ENCODE results near the gene MYPOP. TPM values are rescaled to one million over a fixed set of nuclear protein-coding genes. Genes with fewer than 3 reads are reported as not detected.

MYPOP gene
- total and polyA plus RNA-seq, 9 of the 15 experiments (the other 6 are each of a cell fraction or from before 2014, with no cell fraction given) = 0.32 to 7.6 (median 1.6) TPM

- TF ChIP-seq MLX (CRISPR knock-in tag; conservative IDR thresholded peaks at IDR 0.05) (no peak), MTA3 (IDR thresholded peaks at IDR 0.05; ENCODE audit: borderline replicate concordance) (no peak), SAFB (IDR thresholded peaks at IDR 0.05; ENCODE audit: borderline replicate concordance, low read depth, low read length) (no peak), ZNF707 (CRISPR knock-in tag; conservative IDR thresholded peaks at IDR 0.05) (no peak), E2F5 (CRISPR knock-in tag; IDR thresholded peaks at IDR 0.05) (no peak), RNF2 (IDR thresholded peaks at IDR 0.05) (peak; percentile 50; the same call in 1 of the 2 replicates), CLOCK (CRISPR knock-in tag; IDR thresholded peaks at IDR 0.05; ENCODE audit: borderline replicate concordance) (no peak), NR4A1 (CRISPR knock-in tag; IDR thresholded peaks at IDR 0.05) (no peak), NR4A1 (tag; IDR thresholded peaks at IDR 0.05) (no peak), EP400 (IDR thresholded peaks at IDR 0.05) (peak; percentile 78), SP2 (IDR thresholded peaks at IDR 0.05; ENCODE audit: extremely low read depth, low read depth, low read length, poor library complexity, severe bottlenecking) (no peak), TBL1XR1 (IDR thresholded peaks at IDR 0.05; ENCODE audit: low read length in 2 of 2) (peak in 1 of 2 experiments; percentile 70; a peak in 2 of 4 replicates), GTF2A2 (tag; IDR thresholded peaks at IDR 0.05) (no peak), ARHGAP35 (IDR thresholded peaks at IDR 0.05; ENCODE audit: partially characterized antibody) (no peak), DMBX1 (CRISPR knock-in tag; IDR thresholded peaks at IDR 0.05; ENCODE audit: borderline replicate concordance) (no peak), MAFF (IDR thresholded peaks at IDR 0.05; ENCODE audit: low read length) (no peak), ELK1 (CRISPR knock-in tag; IDR thresholded peaks at IDR 0.05) (no peak), PPARD (CRISPR knock-in tag; IDR thresholded peaks at IDR 0.05) (no peak), SIN3B (IDR thresholded peaks at IDR 0.05; ENCODE audit: low read depth) (0 out of 2 replicates have a peak, but pooled peaks have one; percentile 57), SMAD2 (IDR thresholded peaks at IDR 0.05; ENCODE audit: low read depth, low read length) (no peak), ZFP30 (CRISPR knock-in tag; IDR thresholded peaks at IDR 0.05; ENCODE audit: borderline replicate concordance) (no peak), ZSCAN29 (IDR thresholded peaks at IDR 0.05) (no peak), SMARCE1 (IDR thresholded peaks at IDR 0.05) (no peak), KLF10 (CRISPR knock-in tag; IDR thresholded peaks at IDR 0.05) (no peak)
Measured at GRCh38 chr19:45886427-45887199, 15.8 kb downstream of the MYPOP start (continued).
